RCC 7860 (cell line): ENCODE data around the gene KIAA1549.

Source experiments
- DNase-seq: peaks from one replicate; pipeline ENCODE4 v3.0.0-alpha.2; 2015; ENCODE audit warnings: low spot score
- FAIRE-seq: peaks from 2 replicates; lab custom pipeline; 2012; peaks lifted over from hg19 to GRCh38; lab: Jason Lieb, UNC

Gene KIAA1549

GRCh38 chr7:138861051-138861450, 120.1 kb downstream of the KIAA1549 start:
- DNase-seq (no peak), FAIRE-seq (no peak)

- DNase-seq = no peak
- no peak for FAIRE-seq
Observed at GRCh38 chr7:138857728-138858127, 123.5 kb downstream of the KIAA1549 start.

DNA sequence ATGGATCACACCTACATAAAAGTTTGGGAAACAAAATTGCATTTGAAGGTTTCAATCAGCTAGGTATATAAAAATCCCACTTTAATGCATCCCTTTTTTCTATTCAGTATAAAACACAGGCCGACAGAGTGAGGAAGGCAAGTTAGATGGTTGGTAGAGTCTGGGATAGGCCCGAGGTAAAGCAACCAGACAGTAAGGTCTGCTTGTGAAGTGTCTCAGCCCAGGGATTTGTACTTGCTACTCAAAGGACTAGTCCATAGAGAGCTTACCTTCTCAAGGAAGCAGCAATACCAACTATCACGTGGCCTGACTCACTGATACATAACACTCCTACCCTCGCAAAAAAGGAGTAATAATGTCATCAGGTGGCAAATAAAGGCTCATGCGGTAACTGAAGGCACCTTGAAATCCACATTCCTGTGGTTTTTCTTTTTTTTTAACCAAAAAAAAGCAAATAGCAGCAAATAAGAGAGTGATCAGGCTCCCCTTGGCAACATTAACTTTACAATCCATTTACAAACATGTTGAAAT, 127.0 kb downstream of the KIAA1549 start:
- DNase-seq = no peak
- FAIRE-seq = no peak

GRCh38 chr7:138853448-138853847, 127.7 kb downstream of the KIAA1549 start:
- DNase-seq (no peak), FAIRE-seq (no peak)

- DNase-seq = no peak
- no peak for FAIRE-seq
Observed at GRCh38 chr7:138852469-138852868, 128.7 kb downstream of the KIAA1549 start.

- FAIRE-seq = no peak
Observed at GRCh38 chr7:138849701-138850100, 131.5 kb downstream of the KIAA1549 start.

GRCh38 chr7:138848056-138848980, 132.9 kb downstream of the KIAA1549 start:
- no peak for FAIRE-seq
- DNase-seq = no peak

More at GRCh38 chr7:138849701-138850100, 131.5 kb downstream of the KIAA1549 start:
- DNase-seq = no peak

GRCh38 chr7:138845711-138846110, 135.5 kb downstream of the KIAA1549 start:
- no peak for FAIRE-seq
- DNase-seq = no peak

DNA sequence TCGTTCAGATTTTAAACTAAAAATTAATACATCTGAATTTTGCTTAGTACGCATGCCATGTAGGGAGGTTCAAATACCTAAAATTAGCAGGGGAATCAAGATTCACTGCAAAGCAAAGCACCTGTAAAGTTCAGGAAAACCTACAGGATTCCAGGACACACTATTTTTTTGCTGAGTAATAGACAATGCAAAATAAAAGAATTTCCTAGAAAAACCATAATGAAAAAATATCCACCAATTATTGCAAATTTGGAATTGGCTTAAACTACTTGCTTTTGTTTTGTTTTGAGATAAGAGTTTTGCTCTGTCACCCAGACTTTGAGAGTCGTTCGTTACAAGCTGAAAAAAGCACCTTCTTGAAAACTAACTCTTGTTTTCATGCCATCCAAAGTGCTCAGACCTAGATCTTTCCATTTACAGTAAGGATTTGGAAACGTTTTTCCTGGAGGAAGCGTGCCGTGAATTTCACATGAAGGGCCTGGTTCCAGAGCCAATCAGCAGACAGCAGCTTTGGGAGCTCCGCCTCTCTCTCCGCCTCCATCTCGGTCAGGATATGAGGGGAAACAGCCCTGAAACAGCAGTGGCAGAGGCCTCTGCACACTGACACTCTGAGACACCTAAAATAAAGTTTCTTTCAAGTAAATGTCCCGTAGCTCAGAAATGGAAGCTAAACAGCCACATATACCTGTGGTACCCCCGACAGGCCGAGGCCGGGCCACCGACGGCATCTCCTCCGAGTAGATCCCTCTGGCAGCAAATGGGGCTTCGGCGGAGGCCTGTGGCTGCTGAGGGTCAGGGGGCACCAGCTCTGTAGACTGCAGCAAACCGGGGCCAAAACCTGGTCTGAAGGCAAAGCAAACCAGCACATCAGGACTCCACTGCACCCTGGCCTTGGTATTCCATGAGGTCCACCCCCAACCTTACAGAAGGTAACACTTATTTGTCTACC, 137.3 kb downstream of the KIAA1549 start:
- FAIRE-seq (no peak), DNase-seq (no peak)

GRCh38 chr7:138842111-138842510, 139.1 kb downstream of the KIAA1549 start:
- peak; percentile 85 for DNase-seq

GRCh38 chr7:138838166-138838565, 143.0 kb downstream of the KIAA1549 start:
- FAIRE-seq (no peak), DNase-seq (no peak)

More at GRCh38 chr7:138842111-138842510, 139.1 kb downstream of the KIAA1549 start:
- peak; percentile 92 for FAIRE-seq

- DNase-seq = no peak
Observed at GRCh38 chr7:138837627-138838026, 143.6 kb downstream of the KIAA1549 start.

GRCh38 chr7:138835087-138835486, 146.1 kb downstream of the KIAA1549 start:
- FAIRE-seq (no peak), DNase-seq (no peak)

More at GRCh38 chr7:138837627-138838026, 143.6 kb downstream of the KIAA1549 start:
- FAIRE-seq = no peak

GRCh38 chr7:138834583-138834982, 146.6 kb downstream of the KIAA1549 start:
- FAIRE-seq (no peak), DNase-seq (no peak)

GRCh38 chr7:138833596-138833995, 147.6 kb downstream of the KIAA1549 start:
- no peak for FAIRE-seq
- no peak for DNase-seq

GRCh38 chr7:138832966-138833365, 148.2 kb downstream of the KIAA1549 start:
- FAIRE-seq (no peak), DNase-seq (no peak)

DNA sequence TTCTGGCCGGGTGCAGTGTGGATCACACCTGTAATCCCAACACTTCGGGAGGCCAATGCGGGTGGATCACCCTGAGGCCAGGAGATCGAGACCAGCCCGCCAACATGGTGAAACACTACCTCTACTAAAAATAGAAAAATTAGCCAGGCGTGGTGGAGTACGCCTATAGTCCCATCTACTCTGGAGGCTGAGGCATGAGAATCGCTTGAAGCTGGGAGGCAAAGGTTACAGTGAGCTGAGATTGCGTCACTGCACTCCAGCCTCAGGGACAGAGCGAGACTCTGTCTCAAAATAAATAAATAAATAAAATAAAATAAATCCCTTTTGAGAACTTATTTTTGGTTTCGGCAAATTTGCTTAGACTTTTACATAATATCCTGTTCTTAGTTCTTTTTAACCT, 151.9 kb downstream of the KIAA1549 start:
- DNase-seq = no peak
- no peak for FAIRE-seq

DNA sequence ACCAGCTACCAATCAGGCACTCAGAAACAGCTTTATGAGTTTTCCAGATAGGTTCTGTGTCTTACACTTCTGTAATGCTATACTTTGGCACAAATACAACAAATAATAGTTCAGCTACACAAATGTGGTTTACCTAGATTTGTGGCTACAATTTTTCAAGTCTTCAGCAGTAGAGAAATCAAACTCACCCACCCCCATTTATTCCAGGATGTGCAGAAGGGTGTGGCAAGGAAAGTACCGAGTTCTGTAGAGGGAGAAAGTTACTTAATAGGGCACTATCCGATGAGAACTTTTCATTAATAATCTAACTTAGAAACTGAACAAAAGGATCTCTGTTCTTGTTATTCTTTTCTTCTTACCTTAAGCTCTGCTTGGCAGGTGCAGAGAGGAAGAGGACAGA, 152.9 kb downstream of the KIAA1549 start:
- no peak for DNase-seq
- FAIRE-seq = no peak

GRCh38 chr7:138825049-138825721, 156.0 kb downstream of the KIAA1549 start:
- FAIRE-seq (no peak), DNase-seq (no peak)

DNA sequence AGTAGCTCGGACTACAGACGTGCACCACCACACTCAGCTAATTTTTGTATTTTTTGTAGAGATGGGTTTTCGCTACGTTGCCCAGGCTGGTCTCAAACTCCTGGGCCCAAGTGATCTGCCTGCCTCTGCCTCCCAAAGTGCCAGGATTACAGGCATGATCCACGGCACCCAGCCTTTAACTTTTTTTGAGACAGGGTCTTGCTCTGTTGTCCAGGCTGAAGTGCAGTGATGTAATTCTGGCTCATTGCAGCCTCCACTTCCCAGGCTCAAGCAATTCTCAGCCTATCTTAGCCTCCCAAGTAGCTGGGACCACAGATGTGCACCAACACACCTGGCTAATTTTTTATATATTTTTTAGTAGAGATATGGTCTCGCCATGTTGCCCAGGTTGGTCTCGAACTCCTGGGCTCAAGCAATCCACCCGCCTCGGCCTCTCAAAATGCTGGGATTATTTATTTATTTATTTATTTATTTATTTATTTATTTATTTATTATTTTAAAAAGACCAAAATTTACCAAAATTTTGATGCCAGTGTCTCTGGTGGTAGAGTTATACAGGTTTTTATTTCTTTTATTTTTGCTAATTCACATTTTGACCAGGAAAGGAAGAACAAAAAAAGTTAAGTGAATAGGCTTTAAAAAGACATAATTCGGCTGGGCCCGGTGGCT, 158.2 kb downstream of the KIAA1549 start:
- no peak for DNase-seq
- FAIRE-seq = no peak
